HG02852 (cell line): ENCODE results near the gene METTL8.

ENCODE experiments used
- ATAC-seq: cut with Tn5 transposase; IDR thresholded peaks from one replicate; pipeline ENCODE4 v1.9.1; 2021; ENCODE audit warnings: mild to moderate bottlenecking, moderate library complexity; ENCODE audit not compliant: unreplicated experiment

The METTL8 gene

GRCh38 chr2:171267855-171268629 is 165.7 kb downstream of the METTL8 start:
- no peak for ATAC-seq
